Activated T-cell treated with anti-CD3 and anti-CD28 coated beads, Interleukin-2, amount 50 U/mL, for 72 hours (primary cell): ENCODE measurements around the gene RUNX2. TPM values are rescaled to one million over a fixed set of nuclear protein-coding genes. Genes with fewer than 3 reads are reported as not detected.

Experiments
- ATAC-seq, 2 donors: fragments of 150-1000 bp; cut with Tn5 transposase; replicated peaks in 1 of 2; 2 replicates each; pipeline ENCODE4 v1.10.0; 2021; ENCODE audit warnings: moderate library complexity in 2 of 2, mild to moderate bottlenecking in 1 of 2
- DNase-seq, 2 donors: peaks; one replicate each; pipeline ENCODE4 v3.0.0; 2021 to 2022; ENCODE audit warnings: mixed read lengths in 1 of 2
- H3K27ac Mint-ChIP-seq: one replicate; pipeline ENCODE4 v1.8.0; 2022; ENCODE audit warnings: mild to moderate bottlenecking, moderate library complexity, mixed read lengths
- H3K27me3 Mint-ChIP-seq: one replicate; pipeline ENCODE4 v1.8.0; 2022; ENCODE audit warnings: low read depth, mixed read lengths
- H3K36me3 Mint-ChIP-seq, 2 donors: one replicate each; pipeline ENCODE4 v1.8.0; 2022; ENCODE audit warnings: mixed read lengths in 2 of 2, mild to moderate bottlenecking in 1 of 2; ENCODE audit not compliant: insufficient read depth in 2 of 2
- H3K4me1 Mint-ChIP-seq: one replicate; pipeline ENCODE4 v1.8.0; 2022; ENCODE audit warnings: low read depth, mixed read lengths
- H3K4me3 Mint-ChIP-seq, 2 donors: one replicate each; pipeline ENCODE4 v1.8.0; 2022; ENCODE audit warnings: mild to moderate bottlenecking in 2 of 2, mixed read lengths in 2 of 2, moderate library complexity in 2 of 2
- H3K9me3 Mint-ChIP-seq, 2 donors: one replicate each; pipeline ENCODE4 v1.8.0; 2022; ENCODE audit warnings: mixed read lengths in 2 of 2
- total RNA-seq, 2 donors: library from RNA; stranded (reverse); gene quantifications; one replicate each; pipeline ENCODE4 v1.2.3, GENCODE V29; 2022

The RUNX2 gene
- total RNA-seq, 2 donors from 2014 or later: 39.3 to 61.1 TPM

- Mint-ChIP-seq H3K36me3 (peaks cover 0 to 6% of the 10 kb centered on the region in 2 donors), H3K4me1 (peaks cover 29% of the 10 kb centered on the region), H3K27ac (no peak overlapping the region), H3K27me3 (peaks cover 9% of the 10 kb centered on the region), H3K9me3 (peaks cover 0 to 2% of the 10 kb centered on the region in 2 donors), H3K4me3 (no peak overlapping the region)
- DNase-seq (no peak), ATAC-seq (no peak)
These were observed 324.3 kb downstream of the RUNX2 start for GRCh38 chr6:45652416-45652815.

GRCh38 chr6:45653117-45653883 is 325.2 kb downstream of the RUNX2 start:
- H3K4me1 Mint-ChIP-seq: peaks cover 31% of the 10 kb centered on the region
- H3K36me3 Mint-ChIP-seq: peaks cover 0 to 6% of the 10 kb centered on the region in 2 donors
- ATAC-seq: no peak
- H3K9me3 Mint-ChIP-seq: peaks cover 0 to 2% of the 10 kb centered on the region in 2 donors
- no peak overlapping the region for H3K27ac Mint-ChIP-seq
- no peak overlapping the region for H3K4me3 Mint-ChIP-seq
- no peak for DNase-seq
- peaks cover 16% of the 10 kb centered on the region for H3K27me3 Mint-ChIP-seq

- DNase-seq (no peak), ATAC-seq (no peak)
- H3K4me3 Mint-ChIP-seq: no peak overlapping the region
- H3K36me3 Mint-ChIP-seq: peaks cover 0 to 6% of the 10 kb centered on the region in 2 donors
- peaks cover 0 to 2% of the 10 kb centered on the region in 2 donors for H3K9me3 Mint-ChIP-seq
- peaks cover 16% of the 10 kb centered on the region for H3K27me3 Mint-ChIP-seq
- H3K27ac Mint-ChIP-seq: peak overlapping the region; percentile 56
- peaks cover 44% of the 10 kb centered on the region for H3K4me1 Mint-ChIP-seq
These were observed 326.5 kb downstream of the RUNX2 start for GRCh38 chr6:45654673-45655072.

- Mint-ChIP-seq H3K4me1 (peaks cover 57% of the 10 kb centered on the region), H3K9me3 (peaks cover 0 to 2% of the 10 kb centered on the region in 2 donors), H3K4me3 (no peak overlapping the region), H3K27ac (no peak overlapping the region), H3K36me3 (peaks cover 0 to 6% of the 10 kb centered on the region in 2 donors), H3K27me3 (peaks cover 16% of the 10 kb centered on the region)
- no peak for ATAC-seq
- DNase-seq: no peak
These were observed 327.8 kb downstream of the RUNX2 start for GRCh38 chr6:45655745-45656476.

GRCh38 chr6:45657226-45657625 is 329.1 kb downstream of the RUNX2 start:
- H3K27me3 Mint-ChIP-seq: peaks cover 16% of the 10 kb centered on the region
- DNase-seq (no peak), ATAC-seq (no peak)
- H3K27ac Mint-ChIP-seq: no peak overlapping the region
- peaks cover 63% of the 10 kb centered on the region for H3K4me1 Mint-ChIP-seq
- H3K4me3 Mint-ChIP-seq: no peak overlapping the region
- H3K9me3 Mint-ChIP-seq: peaks cover 0 to 2% of the 10 kb centered on the region in 2 donors
- peaks cover 0 to 6% of the 10 kb centered on the region in 2 donors for H3K36me3 Mint-ChIP-seq

GRCh38 chr6:45658400-45658799 is 330.3 kb downstream of the RUNX2 start:
- Mint-ChIP-seq H3K4me1 (peaks cover 62% of the 10 kb centered on the region), H3K4me3 (no peak overlapping the region), H3K36me3 (peaks cover 0 to 6% of the 10 kb centered on the region in 2 donors), H3K9me3 (peaks cover 0 to 2% of the 10 kb centered on the region in 2 donors), H3K27ac (no peak overlapping the region), H3K27me3 (peaks cover 17% of the 10 kb centered on the region)
- no peak for DNase-seq
- no peak for ATAC-seq

GRCh38 chr6:45658958-45659357 is 330.8 kb downstream of the RUNX2 start:
- peak in 1 of 2 donors; percentile 47 for ATAC-seq
- H3K27me3 Mint-ChIP-seq: peaks cover 19% of the 10 kb centered on the region
- H3K9me3 Mint-ChIP-seq: peaks cover 0 to 2% of the 10 kb centered on the region in 2 donors
- no peak for DNase-seq
- peaks cover 64% of the 10 kb centered on the region for H3K4me1 Mint-ChIP-seq
- peaks cover 0 to 6% of the 10 kb centered on the region in 2 donors for H3K36me3 Mint-ChIP-seq
- peak overlapping the region; percentile 29 to 51 for H3K4me3 Mint-ChIP-seq
- no peak overlapping the region for H3K27ac Mint-ChIP-seq

- Mint-ChIP-seq H3K27me3 (peaks cover 33% of the 10 kb centered on the region), H3K4me3 (no peak overlapping the region), H3K9me3 (peaks cover 0 to 2% of the 10 kb centered on the region in 2 donors), H3K27ac (no peak overlapping the region), H3K4me1 (peaks cover 68% of the 10 kb centered on the region), H3K36me3 (peaks cover 0 to 2% of the 10 kb centered on the region in 2 donors)
- ATAC-seq (no peak), DNase-seq (no peak)
These were observed 333.5 kb downstream of the RUNX2 start for GRCh38 chr6:45661661-45662060.

- ATAC-seq (peak; percentile 83 to 86), DNase-seq (peak; percentile 65 to 70)
- Mint-ChIP-seq H3K4me1 (peaks cover 60% of the 10 kb centered on the region), H3K36me3 (no peaks in the 10 kb centered on the region), H3K27ac (no peak overlapping the region), H3K9me3 (no peaks in the 10 kb centered on the region), H3K4me3 (peak overlapping the region; percentile 66 to 70), H3K27me3 (peaks cover 22% of the 10 kb centered on the region)
These were observed 335.4 kb downstream of the RUNX2 start for GRCh38 chr6:45663251-45664221.

- ATAC-seq (no peak), DNase-seq (no peak)
- Mint-ChIP-seq H3K4me1 (peaks cover 48% of the 10 kb centered on the region), H3K36me3 (peaks cover 0 to 1% of the 10 kb centered on the region in 2 donors), H3K27me3 (peaks cover 22% of the 10 kb centered on the region), H3K4me3 (peak overlapping the region; percentile 66 to 70), H3K9me3 (no peaks in the 10 kb centered on the region), H3K27ac (peak overlapping the region; percentile 43)
These were observed 336.6 kb downstream of the RUNX2 start for GRCh38 chr6:45664707-45665106.

GRCh38 chr6:45665859-45666258 is 337.7 kb downstream of the RUNX2 start:
- Mint-ChIP-seq H3K4me1 (peaks cover 36% of the 10 kb centered on the region), H3K27me3 (peaks cover 22% of the 10 kb centered on the region), H3K4me3 (peak overlapping the region in 1 of 2 donors; percentile 8), H3K27ac (no peak overlapping the region), H3K36me3 (peaks cover 0 to 1% of the 10 kb centered on the region in 2 donors), H3K9me3 (no peaks in the 10 kb centered on the region)
- ATAC-seq: peak in 1 of 2 donors; percentile 29
- DNase-seq: no peak

- DNase-seq: no peak
- peak overlapping the region; percentile 4 for H3K27ac Mint-ChIP-seq
- peaks cover 0 to 1% of the 10 kb centered on the region in 2 donors for H3K36me3 Mint-ChIP-seq
- no peak overlapping the region for H3K4me3 Mint-ChIP-seq
- peaks cover 30% of the 10 kb centered on the region for H3K4me1 Mint-ChIP-seq
- peaks cover 22% of the 10 kb centered on the region for H3K27me3 Mint-ChIP-seq
- H3K9me3 Mint-ChIP-seq: no peaks in the 10 kb centered on the region
- no peak for ATAC-seq
These were observed 338.7 kb downstream of the RUNX2 start for GRCh38 chr6:45666846-45667245.
